ENCODE measurements around the gene IRS2. TPM values are rescaled to one million over a fixed set of nuclear protein-coding genes. Genes with fewer than 3 reads are reported as not detected.

IRS2 gene
- total and polyA plus RNA-seq, 2 donors, result 1.4 to 9.1 TPM

- Histone ChIP-seq H3K9me3 (ENCODE audit: control insufficient read depth in 2 of 2, insufficient read depth in 1 of 2, low read length in 1 of 2) (no peaks in the 10 kb centered on the region), H3K36me3 (ENCODE audit: control insufficient read depth in 2 of 2, insufficient read depth in 2 of 2, low read length in 1 of 2) (no peaks in the 10 kb centered on the region), H3K27ac (ENCODE audit: low read depth in 1 of 2, low read length in 1 of 2) (no peak overlapping the region), H3K4me3 (ENCODE audit: low read length in 2 of 2) (no peak overlapping the region), H3K4me1 (ENCODE audit: control insufficient read depth in 2 of 2, insufficient read depth in 2 of 2, low read length in 2 of 2) (peaks cover 0 to 13% of the 10 kb centered on the region in 2 donors), H3K27me3 (ENCODE audit: control insufficient read depth in 2 of 2, insufficient read depth in 1 of 2, low read length in 1 of 2) (no peaks in the 10 kb centered on the region)
- WGBS, result 97% methylated on average over 7 of the region's 7 CpGs
- DNase-seq (ENCODE audit: low read depth in 6 of 9, low spot score in 9 of 9), result no peak
Measured at GRCh38 chr13:109725995-109726637, 60.3 kb downstream of the IRS2 start.

GRCh38 chr13:109725297-109725696 lies 61.1 kb downstream of the IRS2 start:
- H3K27ac ChIP-seq (ENCODE audit: low read depth in 1 of 2, low read length in 1 of 2), result no peak overlapping the region
- H3K27me3 ChIP-seq (ENCODE audit: control insufficient read depth in 2 of 2, insufficient read depth in 1 of 2, low read length in 1 of 2), result no peaks in the 10 kb centered on the region
- no peak overlapping the region for H3K4me3 ChIP-seq (ENCODE audit: low read length in 2 of 2)
- no peaks in the 10 kb centered on the region for H3K36me3 ChIP-seq (ENCODE audit: control insufficient read depth in 2 of 2, insufficient read depth in 2 of 2, low read length in 1 of 2)
- H3K4me1 ChIP-seq (ENCODE audit: control insufficient read depth in 2 of 2, insufficient read depth in 2 of 2, low read length in 2 of 2), result peaks cover 0 to 10% of the 10 kb centered on the region in 2 donors
- H3K9me3 ChIP-seq (ENCODE audit: control insufficient read depth in 2 of 2, insufficient read depth in 1 of 2, low read length in 1 of 2), result no peaks in the 10 kb centered on the region
- DNase-seq (ENCODE audit: low read depth in 6 of 9, low spot score in 9 of 9), result no peak
- 12% methylated on average over 4 of the region's 4 CpGs for WGBS

- H3K27ac ChIP-seq (ENCODE audit: low read depth in 1 of 2, low read length in 1 of 2), result no peak overlapping the region
- no peaks in the 10 kb centered on the region for H3K27me3 ChIP-seq (ENCODE audit: control insufficient read depth in 2 of 2, insufficient read depth in 1 of 2, low read length in 1 of 2)
- H3K36me3 ChIP-seq (ENCODE audit: control insufficient read depth in 2 of 2, insufficient read depth in 2 of 2, low read length in 1 of 2), result no peaks in the 10 kb centered on the region
- WGBS, result 94% methylated on average over 6 of the region's 6 CpGs
- H3K9me3 ChIP-seq (ENCODE audit: control insufficient read depth in 2 of 2, insufficient read depth in 1 of 2, low read length in 1 of 2), result no peaks in the 10 kb centered on the region
- H3K4me1 ChIP-seq (ENCODE audit: control insufficient read depth in 2 of 2, insufficient read depth in 2 of 2, low read length in 2 of 2), result peaks cover 0 to 13% of the 10 kb centered on the region in 2 donors
- H3K4me3 ChIP-seq (ENCODE audit: low read length in 2 of 2), result no peak overlapping the region
- DNase-seq (ENCODE audit: low read depth in 6 of 9, low spot score in 9 of 9), result no peak
Measured at GRCh38 chr13:109724603-109725002, 61.8 kb downstream of the IRS2 start.

- DNase-seq (ENCODE audit: low read depth in 6 of 9, low spot score in 9 of 9), result no peak
- no peak overlapping the region for H3K27ac ChIP-seq (ENCODE audit: low read depth in 1 of 2, low read length in 1 of 2)
- no peaks in the 10 kb centered on the region for H3K9me3 ChIP-seq (ENCODE audit: control insufficient read depth in 2 of 2, insufficient read depth in 1 of 2, low read length in 1 of 2)
- H3K36me3 ChIP-seq (ENCODE audit: control insufficient read depth in 2 of 2, insufficient read depth in 2 of 2, low read length in 1 of 2), result no peaks in the 10 kb centered on the region
- H3K4me3 ChIP-seq (ENCODE audit: low read length in 2 of 2), result no peak overlapping the region
- no peaks in the 10 kb centered on the region for H3K27me3 ChIP-seq (ENCODE audit: control insufficient read depth in 2 of 2, insufficient read depth in 1 of 2, low read length in 1 of 2)
- peaks cover 0 to 4% of the 10 kb centered on the region in 2 donors for H3K4me1 ChIP-seq (ENCODE audit: control insufficient read depth in 2 of 2, insufficient read depth in 2 of 2, low read length in 2 of 2)
- 96% methylated on average over 3 of the region's 3 CpGs for WGBS
Measured at GRCh38 chr13:109723046-109723445, 63.3 kb downstream of the IRS2 start.

GRCh38 chr13:109722068-109722467 lies 64.3 kb downstream of the IRS2 start:
- Histone ChIP-seq H3K4me1 (ENCODE audit: control insufficient read depth in 2 of 2, insufficient read depth in 2 of 2, low read length in 2 of 2) (peaks cover 0 to 4% of the 10 kb centered on the region in 2 donors), H3K36me3 (ENCODE audit: control insufficient read depth in 2 of 2, insufficient read depth in 2 of 2, low read length in 1 of 2) (no peaks in the 10 kb centered on the region), H3K27me3 (ENCODE audit: control insufficient read depth in 2 of 2, insufficient read depth in 1 of 2, low read length in 1 of 2) (no peaks in the 10 kb centered on the region), H3K27ac (ENCODE audit: low read depth in 1 of 2, low read length in 1 of 2) (no peak overlapping the region), H3K9me3 (ENCODE audit: control insufficient read depth in 2 of 2, insufficient read depth in 1 of 2, low read length in 1 of 2) (no peaks in the 10 kb centered on the region), H3K4me3 (ENCODE audit: low read length in 2 of 2) (no peak overlapping the region)
- DNase-seq (ENCODE audit: low read depth in 6 of 9, low spot score in 9 of 9), result no peak
- 88% methylated on average over 6 of the region's 6 CpGs for WGBS

- H3K4me3 ChIP-seq (ENCODE audit: low read length in 2 of 2), result no peak overlapping the region
- H3K27me3 ChIP-seq (ENCODE audit: control insufficient read depth in 2 of 2, insufficient read depth in 1 of 2, low read length in 1 of 2), result no peaks in the 10 kb centered on the region
- DNase-seq (ENCODE audit: low read depth in 6 of 9, low spot score in 9 of 9), result no peak
- no peaks in the 10 kb centered on the region for H3K9me3 ChIP-seq (ENCODE audit: control insufficient read depth in 2 of 2, insufficient read depth in 1 of 2, low read length in 1 of 2)
- H3K27ac ChIP-seq (ENCODE audit: low read depth in 1 of 2, low read length in 1 of 2), result no peak overlapping the region
- H3K4me1 ChIP-seq (ENCODE audit: control insufficient read depth in 2 of 2, insufficient read depth in 2 of 2, low read length in 2 of 2), result peaks cover 0 to 4% of the 10 kb centered on the region in 2 donors
- no peaks in the 10 kb centered on the region for H3K36me3 ChIP-seq (ENCODE audit: control insufficient read depth in 2 of 2, insufficient read depth in 2 of 2, low read length in 1 of 2)
- 96% methylated on average over 5 of the region's 5 CpGs for WGBS
Measured at GRCh38 chr13:109720758-109721184, 65.6 kb downstream of the IRS2 start.

GRCh38 chr13:109719962-109720646 lies 66.3 kb downstream of the IRS2 start:
- H3K4me1 ChIP-seq (ENCODE audit: control insufficient read depth in 2 of 2, insufficient read depth in 2 of 2, low read length in 2 of 2), result peaks cover 0 to 4% of the 10 kb centered on the region in 2 donors
- WGBS, result 43% methylated on average over 7 of the region's 7 CpGs
- no peak for DNase-seq (ENCODE audit: low read depth in 6 of 9, low spot score in 9 of 9)

GRCh38 chr13:109718726-109719125 lies 67.7 kb downstream of the IRS2 start:
- H3K36me3 ChIP-seq (ENCODE audit: control insufficient read depth in 2 of 2, insufficient read depth in 2 of 2, low read length in 1 of 2), result no peaks in the 10 kb centered on the region
- no peak overlapping the region for H3K27ac ChIP-seq (ENCODE audit: low read depth in 1 of 2, low read length in 1 of 2)
- H3K27me3 ChIP-seq (ENCODE audit: control insufficient read depth in 2 of 2, insufficient read depth in 1 of 2, low read length in 1 of 2), result no peaks in the 10 kb centered on the region
- no peaks in the 10 kb centered on the region for H3K9me3 ChIP-seq (ENCODE audit: control insufficient read depth in 2 of 2, insufficient read depth in 1 of 2, low read length in 1 of 2)
- no peak for DNase-seq (ENCODE audit: low read depth in 6 of 9, low spot score in 9 of 9)
- peaks cover 0 to 4% of the 10 kb centered on the region in 2 donors for H3K4me1 ChIP-seq (ENCODE audit: control insufficient read depth in 2 of 2, insufficient read depth in 2 of 2, low read length in 2 of 2)
- H3K4me3 ChIP-seq (ENCODE audit: low read length in 2 of 2), result no peak overlapping the region

More at GRCh38 chr13:109719962-109720646, 66.3 kb downstream of the IRS2 start:
- H3K9me3 ChIP-seq (ENCODE audit: control insufficient read depth in 2 of 2, insufficient read depth in 1 of 2, low read length in 1 of 2), result no peaks in the 10 kb centered on the region
- H3K27ac ChIP-seq (ENCODE audit: low read depth in 1 of 2, low read length in 1 of 2), result no peak overlapping the region
- H3K27me3 ChIP-seq (ENCODE audit: control insufficient read depth in 2 of 2, insufficient read depth in 1 of 2, low read length in 1 of 2), result no peaks in the 10 kb centered on the region
- no peaks in the 10 kb centered on the region for H3K36me3 ChIP-seq (ENCODE audit: control insufficient read depth in 2 of 2, insufficient read depth in 2 of 2, low read length in 1 of 2)
- H3K4me3 ChIP-seq (ENCODE audit: low read length in 2 of 2), result no peak overlapping the region

- Histone ChIP-seq H3K9me3 (ENCODE audit: control insufficient read depth in 2 of 2, insufficient read depth in 1 of 2, low read length in 1 of 2) (no peaks in the 10 kb centered on the region), H3K27ac (ENCODE audit: low read depth in 1 of 2, low read length in 1 of 2) (no peak overlapping the region), H3K4me1 (ENCODE audit: control insufficient read depth in 2 of 2, insufficient read depth in 2 of 2, low read length in 2 of 2) (peaks cover 0 to 4% of the 10 kb centered on the region in 2 donors), H3K36me3 (ENCODE audit: control insufficient read depth in 2 of 2, insufficient read depth in 2 of 2, low read length in 1 of 2) (no peaks in the 10 kb centered on the region), H3K27me3 (ENCODE audit: control insufficient read depth in 2 of 2, insufficient read depth in 1 of 2, low read length in 1 of 2) (no peaks in the 10 kb centered on the region), H3K4me3 (ENCODE audit: low read length in 2 of 2) (no peak overlapping the region)
- WGBS, result 97% methylated on average over 6 of the region's 6 CpGs
- DNase-seq (ENCODE audit: low read depth in 6 of 9, low spot score in 9 of 9), result no peak
Measured at GRCh38 chr13:109717686-109718085, 68.7 kb downstream of the IRS2 start.
